ENCODE results near the gene CCNF. TPM values are rescaled to one million over a fixed set of nuclear protein-coding genes. Genes with fewer than 3 reads are reported as not detected.
A peak's percentile ranks its signal among the peaks of the same experiment; 100 is the strongest.

CCNF gene
- total RNA-seq, 1 donor from 2014 or later: 26.4 TPM

DNA sequence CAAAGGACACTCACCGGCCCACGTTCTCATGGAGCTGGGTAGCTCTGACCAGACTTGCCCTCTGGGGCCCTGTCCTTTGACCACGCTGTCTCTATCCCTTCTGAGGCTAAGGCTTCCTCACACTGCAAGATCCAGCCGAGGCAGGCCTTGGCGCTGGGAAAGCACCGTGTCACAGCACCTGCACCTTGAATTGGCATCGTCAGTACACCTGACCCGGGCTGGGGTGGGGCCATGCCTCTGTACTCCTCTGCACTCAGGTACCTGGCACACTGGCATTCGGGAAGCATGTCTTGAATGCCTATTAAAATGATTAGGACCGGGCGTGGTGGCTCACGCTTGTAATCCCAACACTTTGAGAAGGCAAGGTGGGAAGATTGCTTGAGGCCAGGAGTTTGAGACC, 51.7 kb downstream of the CCNF start:
- peaks cover 15% of the 10 kb centered on the region for H3K9me3 Mint-ChIP-seq (ENCODE audit: unreplicated experiment)
- no peak overlapping the region for H3K4me3 Mint-ChIP-seq (ENCODE audit: unreplicated experiment)
- peak; percentile 5 for DNase-seq
- TF ChIP-seq, protein P1, sequence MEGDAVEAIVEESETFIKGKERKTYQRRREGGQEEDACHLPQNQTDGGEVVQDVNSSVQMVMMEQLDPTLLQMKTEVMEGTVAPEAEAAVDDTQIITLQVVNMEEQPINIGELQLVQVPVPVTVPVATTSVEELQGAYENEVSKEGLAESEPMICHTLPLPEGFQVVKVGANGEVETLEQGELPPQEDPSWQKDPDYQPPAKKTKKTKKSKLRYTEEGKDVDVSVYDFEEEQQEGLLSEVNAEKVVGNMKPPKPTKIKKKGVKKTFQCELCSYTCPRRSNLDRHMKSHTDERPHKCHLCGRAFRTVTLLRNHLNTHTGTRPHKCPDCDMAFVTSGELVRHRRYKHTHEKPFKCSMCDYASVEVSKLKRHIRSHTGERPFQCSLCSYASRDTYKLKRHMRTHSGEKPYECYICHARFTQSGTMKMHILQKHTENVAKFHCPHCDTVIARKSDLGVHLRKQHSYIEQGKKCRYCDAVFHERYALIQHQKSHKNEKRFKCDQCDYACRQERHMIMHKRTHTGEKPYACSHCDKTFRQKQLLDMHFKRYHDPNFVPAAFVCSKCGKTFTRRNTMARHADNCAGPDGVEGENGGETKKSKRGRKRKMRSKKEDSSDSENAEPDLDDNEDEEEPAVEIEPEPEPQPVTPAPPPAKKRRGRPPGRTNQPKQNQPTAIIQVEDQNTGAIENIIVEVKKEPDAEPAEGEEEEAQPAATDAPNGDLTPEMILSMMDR (IDR thresholded peaks at IDR 0.05; ENCODE audit: partially characterized antibody, unreplicated experiment): no peak
- peaks cover 24% of the 10 kb centered on the region for H3K4me1 Mint-ChIP-seq (ENCODE audit: low read depth, unreplicated experiment)
- H3K27ac Mint-ChIP-seq (ENCODE audit: unreplicated experiment): no peak overlapping the region
- no peaks in the 10 kb centered on the region for H3K36me3 Mint-ChIP-seq (ENCODE audit: unreplicated experiment)
- H3K27me3 Mint-ChIP-seq (ENCODE audit: unreplicated experiment): peaks cover 15% of the 10 kb centered on the region

GRCh38 chr16:2481676-2482075, 52.4 kb downstream of the CCNF start:
- H3K4me1 Mint-ChIP-seq (ENCODE audit: low read depth, unreplicated experiment): peaks cover 23% of the 10 kb centered on the region
- H3K36me3 Mint-ChIP-seq (ENCODE audit: unreplicated experiment): no peaks in the 10 kb centered on the region
- H3K27me3 Mint-ChIP-seq (ENCODE audit: unreplicated experiment): peaks cover 9% of the 10 kb centered on the region
- H3K4me3 Mint-ChIP-seq (ENCODE audit: unreplicated experiment): no peak overlapping the region
- no peak overlapping the region for H3K27ac Mint-ChIP-seq (ENCODE audit: unreplicated experiment)
- DNase-seq: peak; percentile 6
- peaks cover 10% of the 10 kb centered on the region for H3K9me3 Mint-ChIP-seq (ENCODE audit: unreplicated experiment)
- TF ChIP-seq, protein P1 (IDR thresholded peaks at IDR 0.05; ENCODE audit: partially characterized antibody, unreplicated experiment): no peak

DNA sequence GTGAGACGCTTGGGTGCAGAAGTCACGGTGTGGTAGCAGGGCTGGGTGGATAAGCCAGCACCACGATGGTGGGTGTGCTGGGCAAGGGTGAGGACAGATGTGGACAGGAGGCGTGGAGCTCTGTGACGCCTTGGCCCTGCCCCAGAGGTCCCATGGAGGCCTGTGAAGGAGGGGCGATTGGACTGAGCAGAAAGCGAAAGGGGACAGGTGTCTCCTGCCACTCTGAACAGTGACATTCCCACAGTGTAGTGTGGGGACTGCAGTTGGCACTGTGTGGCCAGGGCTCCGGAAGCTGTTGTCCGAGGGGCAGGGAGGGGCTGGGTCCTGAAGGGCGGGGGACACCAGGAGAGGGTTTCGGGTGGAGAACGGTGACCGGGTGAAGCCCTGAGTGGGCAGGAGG, 53.0 kb downstream of the CCNF start:
- H3K27me3 Mint-ChIP-seq (ENCODE audit: unreplicated experiment): peaks cover 7% of the 10 kb centered on the region
- H3K4me3 Mint-ChIP-seq (ENCODE audit: unreplicated experiment): no peak overlapping the region
- peaks cover 10% of the 10 kb centered on the region for H3K9me3 Mint-ChIP-seq (ENCODE audit: unreplicated experiment)
- no peak overlapping the region for H3K27ac Mint-ChIP-seq (ENCODE audit: unreplicated experiment)
- H3K4me1 Mint-ChIP-seq (ENCODE audit: low read depth, unreplicated experiment): peaks cover 29% of the 10 kb centered on the region
- no peaks in the 10 kb centered on the region for H3K36me3 Mint-ChIP-seq (ENCODE audit: unreplicated experiment)
- peak; percentile 6 for DNase-seq
- TF ChIP-seq, protein P1 (IDR thresholded peaks at IDR 0.05; ENCODE audit: partially characterized antibody, unreplicated experiment): no peak

GRCh38 chr16:2482708-2483534, 53.7 kb downstream of the CCNF start:
- Mint-ChIP-seq H3K9me3 (ENCODE audit: unreplicated experiment) (peaks cover 11% of the 10 kb centered on the region), H3K4me3 (ENCODE audit: unreplicated experiment) (peak overlapping the region; percentile 20), H3K27me3 (ENCODE audit: unreplicated experiment) (peaks cover 10% of the 10 kb centered on the region), H3K4me1 (ENCODE audit: low read depth, unreplicated experiment) (peaks cover 27% of the 10 kb centered on the region), H3K27ac (ENCODE audit: unreplicated experiment) (peak overlapping the region; percentile 52), H3K36me3 (ENCODE audit: unreplicated experiment) (no peaks in the 10 kb centered on the region)
- TF ChIP-seq, protein P1 (IDR thresholded peaks at IDR 0.05; ENCODE audit: partially characterized antibody, unreplicated experiment): no peak
- DNase-seq: peak; percentile 22
